Activated CD8-positive, alpha-beta memory T cell treated with anti-CD3 and anti-CD28 coated beads, Interleukin-2, amount 50 U/mL, for 1 hour (primary cell): ENCODE data around the gene MMEL1.
"Not testable (repeated sequence)": the region's sequence is repeated elsewhere in the genome, so short reads cannot be mapped to it uniquely, and the experiment has no call there.

Experiments used
- DNase-seq: peaks from one replicate; pipeline ENCODE4 v3.0.0-alpha.2; 2020; ENCODE audit errors: extremely low read depth

Gene MMEL1

DNA sequence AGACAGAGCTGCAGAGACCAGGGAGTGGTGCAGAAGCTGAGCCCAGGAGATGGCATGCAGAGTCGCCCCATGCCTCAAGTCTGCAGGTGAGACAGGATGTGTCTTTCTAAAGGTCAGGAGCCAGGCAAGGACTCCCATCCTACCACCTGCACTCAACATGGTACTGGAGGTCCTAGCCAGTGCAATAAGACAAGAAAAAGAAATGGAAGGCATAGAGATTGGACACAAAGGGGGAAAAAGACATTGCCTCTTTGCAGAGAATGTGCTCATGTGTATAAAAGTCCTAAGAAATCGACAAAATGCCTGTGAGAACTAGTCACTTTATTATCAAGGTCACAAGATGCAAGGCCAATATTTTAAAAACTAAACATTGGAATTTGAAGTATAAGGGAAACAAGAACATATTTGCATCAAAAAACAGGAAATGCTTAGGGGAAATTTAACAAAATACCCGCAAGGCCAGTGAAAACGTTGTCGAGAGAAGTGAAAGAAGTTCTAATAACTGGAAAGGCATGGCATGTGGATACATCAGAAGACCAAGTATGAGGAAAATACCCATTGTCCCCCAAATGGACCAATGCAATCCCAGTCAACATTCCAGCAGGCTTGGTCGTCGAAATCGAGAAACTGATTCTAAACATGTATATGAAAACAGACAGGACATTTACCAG lies 59.4 kb downstream of the MMEL1 start:
- DNase-seq = no peak

DNA sequence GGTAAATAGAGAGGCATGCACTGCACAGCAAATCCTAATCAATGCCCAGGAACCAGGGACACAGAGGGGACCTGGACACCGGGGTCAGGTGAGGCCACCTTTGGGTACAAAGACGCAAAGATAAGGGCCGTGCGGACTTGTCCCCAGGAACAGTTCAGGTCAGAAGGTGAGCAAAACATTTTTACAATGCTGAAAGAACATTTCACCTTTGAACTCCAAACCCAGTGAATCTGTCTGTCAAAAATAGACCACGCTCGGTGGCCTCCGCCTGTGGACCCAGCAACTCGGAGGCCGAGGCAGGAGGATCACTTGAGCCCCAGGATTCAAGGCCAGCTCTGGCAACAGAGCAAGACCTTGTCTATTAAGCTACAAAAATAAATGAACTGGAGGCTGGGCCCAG lies 61.5 kb downstream of the MMEL1 start:
- no peak for DNase-seq

DNA sequence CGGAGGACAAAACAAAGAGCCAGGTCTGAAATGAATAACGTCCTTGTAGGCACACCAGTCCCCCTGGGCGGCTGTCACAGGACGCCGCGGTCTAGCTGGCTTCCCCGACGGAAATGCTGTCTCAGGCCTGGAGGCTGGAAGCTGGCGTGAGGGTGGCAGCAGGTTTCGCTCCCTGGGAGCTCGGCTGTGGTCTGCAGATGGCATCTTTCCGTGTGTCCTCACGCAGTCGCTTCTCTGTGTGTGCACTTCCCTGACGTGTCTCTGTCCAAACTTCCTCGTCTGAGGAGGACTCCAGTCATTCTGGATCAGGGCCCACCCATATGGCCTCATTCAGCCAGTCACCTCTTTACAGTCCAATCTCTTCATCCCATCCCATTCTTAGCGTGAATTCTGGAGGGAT lies 62.5 kb downstream of the MMEL1 start:
- no peak for DNase-seq

DNA sequence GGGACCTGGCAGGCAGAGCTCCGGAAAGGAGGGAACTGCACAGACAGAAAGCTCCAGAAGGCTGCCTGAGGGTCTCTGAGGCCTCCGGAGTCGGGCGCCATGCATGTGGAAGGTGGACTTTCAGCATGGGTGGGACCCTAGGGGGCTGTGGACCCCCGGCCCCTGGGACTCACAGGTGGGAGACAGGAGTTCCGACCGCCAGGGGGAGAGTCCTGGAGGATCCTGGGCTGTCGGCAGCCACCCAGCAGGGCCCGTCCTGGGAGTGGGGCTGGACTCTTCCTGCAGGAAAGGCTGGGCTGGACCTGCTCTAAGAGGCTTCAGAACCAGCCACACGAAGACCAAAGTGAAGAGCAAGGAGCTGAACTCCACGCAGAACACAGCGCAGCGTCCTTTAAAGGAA lies 63.1 kb downstream of the MMEL1 start:
- DNase-seq = not testable (repeated sequence)

DNA sequence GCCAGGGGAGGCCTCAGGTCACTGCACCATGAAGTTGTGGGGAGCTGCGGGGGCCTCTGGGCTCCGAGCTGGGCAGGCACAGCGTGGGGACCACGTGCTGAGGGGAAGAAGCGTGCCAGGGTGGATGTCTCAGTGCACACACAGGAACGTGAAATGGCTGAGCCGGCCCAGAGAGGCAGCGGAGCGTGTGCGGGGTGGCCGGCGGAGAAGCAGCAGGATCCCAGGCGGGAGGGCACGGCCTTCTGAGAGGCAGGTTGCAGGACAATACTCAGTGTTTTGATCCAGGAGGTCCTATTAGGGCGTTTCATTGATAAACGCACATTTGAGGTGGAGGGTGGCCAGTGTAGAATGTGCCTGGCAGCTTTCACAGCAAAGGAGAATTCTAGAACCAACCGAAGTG lies 63.8 kb downstream of the MMEL1 start:
- no peak for DNase-seq

DNA sequence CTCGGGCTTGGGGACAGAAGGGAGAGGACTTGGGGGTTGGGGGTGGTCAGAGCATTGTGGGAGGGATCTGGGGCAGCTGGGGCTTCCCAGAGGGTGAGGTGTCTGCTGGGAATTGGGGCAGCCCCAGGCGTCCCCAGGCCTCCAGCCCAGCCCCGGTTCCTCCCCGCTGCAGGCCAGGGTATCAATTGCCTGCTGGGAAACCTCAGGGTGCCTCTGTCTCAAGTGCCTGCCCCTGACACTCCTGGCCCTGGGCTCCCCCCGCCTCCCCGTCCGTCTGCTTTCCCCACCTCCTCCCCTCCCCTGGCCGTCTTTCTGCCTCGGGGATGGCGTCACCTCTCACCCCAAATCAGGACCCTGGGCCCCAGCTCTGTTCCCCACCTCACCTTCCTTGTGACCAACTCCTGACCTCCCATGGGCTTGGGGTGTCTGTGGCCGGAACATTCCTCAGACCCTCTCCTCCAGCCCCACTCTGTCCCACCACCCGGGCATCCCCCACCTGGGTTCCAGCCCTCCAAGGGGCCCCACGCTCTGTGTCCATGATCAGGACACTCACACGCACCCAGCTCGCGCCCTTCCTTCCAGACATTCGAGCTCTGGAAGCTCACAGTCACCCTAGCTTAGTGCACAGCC lies 64.5 kb downstream of the MMEL1 start:
- not testable (repeated sequence) for DNase-seq

DNA sequence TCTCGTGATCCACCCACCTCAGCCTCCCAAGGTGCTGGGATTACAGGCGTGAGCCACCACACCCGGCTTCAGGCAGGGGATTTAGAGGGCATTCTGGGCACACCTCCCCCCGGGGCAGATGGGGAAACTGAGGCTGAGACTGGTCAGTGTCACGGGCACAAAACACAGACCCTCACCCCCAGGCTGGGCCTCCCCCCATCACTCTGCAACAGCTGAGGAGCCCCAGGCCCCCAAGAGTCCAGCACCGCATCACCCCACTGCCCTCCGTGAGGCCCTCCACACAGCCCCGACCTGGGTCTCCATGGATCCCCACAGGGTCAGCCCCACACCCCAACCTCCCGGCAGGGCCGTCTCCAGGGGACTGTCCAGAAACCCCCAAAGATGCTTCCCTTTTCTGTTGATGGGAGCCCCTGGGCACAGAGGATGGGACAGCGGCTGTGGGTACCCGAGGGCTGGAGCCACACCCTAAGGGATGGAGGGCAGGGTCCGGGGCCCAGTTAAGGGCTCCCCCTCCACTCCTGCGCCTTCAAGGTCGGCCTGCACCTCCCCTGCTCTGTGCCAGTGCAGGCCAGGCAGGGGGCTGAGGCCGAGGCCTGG lies 65.6 kb downstream of the MMEL1 start:
- no peak for DNase-seq

DNA sequence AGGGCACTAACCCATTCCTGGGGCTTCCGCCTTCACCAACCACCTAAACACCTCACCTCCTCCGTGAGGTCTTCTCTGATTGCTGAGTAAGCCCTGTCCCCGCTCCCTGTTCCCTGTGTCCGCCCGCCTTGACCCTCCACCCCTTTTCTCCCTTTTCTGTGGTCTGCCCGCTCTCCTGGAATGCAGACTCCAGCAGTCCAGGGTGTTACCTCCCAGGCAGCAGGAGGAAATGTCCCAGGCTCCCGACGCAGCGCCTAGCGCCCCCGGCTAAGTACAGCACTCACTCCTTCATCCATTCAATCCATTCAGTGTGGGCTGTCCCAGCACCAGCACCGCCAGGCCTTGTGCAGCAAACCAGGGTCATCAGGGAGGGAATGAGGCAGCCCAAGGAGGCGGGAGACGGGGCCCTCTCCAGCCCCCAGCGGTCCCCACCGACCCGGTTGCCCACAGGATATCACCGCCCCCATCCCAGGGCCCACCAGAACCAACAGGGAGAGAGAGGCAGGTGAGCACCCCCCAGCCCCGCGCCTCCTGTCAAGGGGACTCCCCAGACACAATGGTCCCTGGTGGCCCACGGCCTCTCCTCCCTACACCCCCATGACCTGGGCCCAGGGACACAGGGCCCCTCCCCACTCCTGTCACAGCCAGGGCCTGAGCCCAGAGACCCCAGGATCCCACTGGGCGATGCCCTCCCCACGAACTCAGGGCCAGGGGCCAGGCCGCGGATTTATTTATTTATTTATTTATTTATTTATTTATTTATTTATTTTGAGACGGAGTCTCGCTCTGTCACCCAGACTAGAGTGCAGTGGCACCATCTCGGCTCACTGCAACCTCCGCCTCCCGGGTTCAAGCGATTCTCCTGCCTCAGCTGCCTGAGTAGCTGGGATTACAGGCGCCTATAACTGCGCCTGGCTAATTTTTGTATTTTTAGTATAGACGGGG lies 66.4 kb downstream of the MMEL1 start:
- no peak for DNase-seq

DNA sequence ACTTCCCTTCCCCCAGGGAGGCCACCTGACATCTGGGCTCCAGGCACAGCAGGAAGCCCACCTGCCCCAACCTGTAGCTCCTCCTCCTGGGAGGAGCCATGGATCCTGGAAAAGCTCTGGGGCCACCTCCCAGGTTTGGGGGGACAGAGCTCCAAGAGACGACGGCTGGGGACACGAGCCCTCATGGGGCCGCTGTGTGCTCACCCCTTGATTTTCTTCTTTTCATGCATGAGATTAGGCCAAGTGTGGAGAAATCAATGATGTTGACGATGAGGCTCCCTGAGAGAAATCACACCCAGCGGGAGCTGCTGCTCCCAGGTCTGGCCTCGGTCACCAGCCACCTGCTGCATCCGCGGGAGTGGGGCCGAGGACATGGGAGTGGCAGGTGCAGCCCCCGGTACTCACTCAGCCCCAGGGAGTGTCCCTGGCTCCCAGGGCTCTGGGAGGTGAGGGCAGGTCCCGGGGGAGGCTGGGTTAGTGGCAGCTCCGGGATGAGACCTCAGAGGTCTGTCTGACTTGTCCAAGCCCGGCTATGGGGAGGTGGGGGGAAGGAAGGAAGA lies 67.9 kb downstream of the MMEL1 start:
- DNase-seq = no peak

DNA sequence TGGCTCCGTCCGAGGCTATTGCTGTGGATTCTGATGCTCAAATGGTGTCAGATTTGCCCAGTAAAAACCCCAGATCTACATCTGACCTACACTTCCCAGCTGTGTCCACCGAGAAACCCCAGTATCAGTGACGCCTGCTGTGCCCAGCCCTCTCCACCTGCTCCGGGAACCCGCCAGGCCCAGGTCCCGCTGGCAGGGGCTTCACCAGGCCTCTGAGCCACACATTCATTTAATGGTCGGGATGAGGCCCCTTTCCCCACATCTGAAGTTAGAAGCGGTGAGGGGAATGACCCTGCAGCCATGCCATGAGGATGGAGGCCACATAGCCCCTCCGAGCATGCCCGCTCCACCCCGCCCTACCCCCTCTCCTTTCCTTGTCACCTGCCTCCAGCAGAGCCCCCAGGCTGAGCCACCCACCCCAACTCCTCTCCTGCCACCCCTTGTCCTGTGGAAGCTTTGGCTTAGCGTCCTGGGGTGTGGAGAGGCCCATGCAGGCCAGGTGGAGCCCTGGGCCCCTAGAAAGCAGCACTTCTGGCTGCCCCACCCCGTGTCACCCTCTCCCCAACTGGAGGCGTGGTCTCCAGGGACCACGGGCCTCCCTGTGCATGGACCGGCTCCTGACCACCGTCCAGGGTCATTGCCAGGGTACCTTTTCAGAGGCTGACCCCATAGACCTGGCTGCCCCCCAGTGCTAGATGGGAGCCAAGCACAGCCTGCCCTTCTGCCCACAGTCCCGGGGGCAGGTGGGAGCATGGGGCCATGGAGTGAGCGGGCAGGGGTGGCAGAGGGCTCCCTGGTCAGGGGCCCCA lies 68.6 kb downstream of the MMEL1 start:
- DNase-seq = no peak

DNA sequence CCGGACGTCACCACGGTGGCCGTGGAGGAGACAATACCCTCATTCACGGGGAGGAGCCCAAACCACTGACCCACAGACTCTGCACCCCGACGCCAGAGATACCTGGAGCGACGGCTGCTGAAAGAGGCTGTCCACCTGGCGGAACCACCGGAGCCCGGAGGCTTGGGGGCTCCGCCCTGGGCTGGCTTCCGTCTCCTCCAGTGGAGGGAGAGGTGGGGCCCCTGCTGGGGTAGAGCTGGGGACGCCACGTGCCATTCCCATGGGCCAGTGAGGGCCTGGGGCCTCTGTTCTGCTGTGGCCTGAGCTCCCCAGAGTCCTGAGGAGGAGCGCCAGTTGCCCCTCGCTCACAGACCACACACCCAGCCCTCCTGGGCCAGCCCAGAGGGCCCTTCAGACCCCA lies 69.6 kb downstream of the MMEL1 start:
- DNase-seq = no peak

DNA sequence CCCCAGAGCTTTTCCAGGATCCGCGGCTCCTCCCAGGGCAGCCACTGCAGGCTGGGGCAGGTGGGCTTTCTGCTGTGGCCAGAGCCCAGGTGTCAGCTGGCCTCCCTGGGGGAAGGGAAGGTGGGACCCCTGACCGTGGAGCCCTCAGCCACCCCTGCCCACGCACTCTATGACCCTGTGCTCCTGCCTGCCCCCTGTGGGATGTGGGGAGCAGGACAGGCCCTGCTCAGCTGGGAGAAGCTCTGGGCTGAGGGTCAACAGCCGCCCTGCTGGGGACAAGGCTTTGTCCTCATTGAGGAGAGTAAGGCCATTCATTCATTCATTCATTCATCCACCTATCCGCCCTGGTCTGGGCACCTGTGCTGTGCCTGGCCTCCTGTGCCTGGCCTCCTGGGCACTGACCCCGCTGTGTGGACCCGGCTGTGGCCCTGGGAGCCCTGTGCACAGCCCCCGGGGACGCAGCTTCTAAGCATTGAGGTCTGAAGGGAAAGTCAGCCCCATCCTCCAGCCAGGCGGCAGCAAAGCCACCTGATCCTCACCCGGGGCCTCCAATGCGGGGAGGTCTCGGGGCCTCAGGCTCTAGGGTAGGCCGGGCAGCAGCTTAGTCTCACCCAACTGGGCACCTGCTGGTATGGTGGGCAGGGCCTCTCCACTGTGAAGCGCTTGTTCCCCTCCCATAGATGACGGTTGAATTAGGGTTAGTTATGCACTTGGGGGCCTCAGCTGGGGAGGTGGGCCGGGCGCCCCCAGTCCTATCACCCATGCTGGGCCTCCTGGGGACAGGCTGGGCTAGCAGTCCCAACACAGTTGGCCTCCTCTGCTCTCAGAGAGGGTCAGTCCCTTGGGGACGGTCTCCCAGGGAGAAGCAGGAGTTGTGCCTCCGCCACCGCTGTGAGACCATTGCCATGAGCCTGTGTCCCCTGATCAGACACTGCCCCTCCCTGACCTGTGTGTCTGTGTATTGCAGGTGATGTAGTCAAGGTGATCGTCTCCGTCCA lies 70.6 kb downstream of the MMEL1 start:
- no peak for DNase-seq

DNA sequence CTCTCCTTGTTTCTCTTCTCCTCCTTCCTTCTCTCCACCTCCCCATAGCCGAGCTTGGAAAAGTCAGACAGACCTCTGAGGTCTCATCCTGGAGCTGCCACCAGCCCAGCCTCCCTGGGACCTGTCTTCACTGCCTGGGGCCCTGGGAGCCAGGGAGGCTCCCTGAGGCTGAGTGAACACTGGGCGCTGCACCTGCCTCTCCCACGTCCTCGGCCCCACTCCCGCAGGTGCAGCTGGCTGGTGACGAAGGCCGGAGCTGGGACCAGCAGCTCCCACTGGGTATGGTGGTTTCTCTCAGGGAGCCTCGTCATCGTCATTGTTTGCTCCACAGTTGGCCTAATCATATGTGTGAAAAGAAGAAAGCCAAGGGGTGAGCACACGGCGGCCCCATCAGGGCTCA lies 71.4 kb downstream of the MMEL1 start:
- DNase-seq = no peak

DNA sequence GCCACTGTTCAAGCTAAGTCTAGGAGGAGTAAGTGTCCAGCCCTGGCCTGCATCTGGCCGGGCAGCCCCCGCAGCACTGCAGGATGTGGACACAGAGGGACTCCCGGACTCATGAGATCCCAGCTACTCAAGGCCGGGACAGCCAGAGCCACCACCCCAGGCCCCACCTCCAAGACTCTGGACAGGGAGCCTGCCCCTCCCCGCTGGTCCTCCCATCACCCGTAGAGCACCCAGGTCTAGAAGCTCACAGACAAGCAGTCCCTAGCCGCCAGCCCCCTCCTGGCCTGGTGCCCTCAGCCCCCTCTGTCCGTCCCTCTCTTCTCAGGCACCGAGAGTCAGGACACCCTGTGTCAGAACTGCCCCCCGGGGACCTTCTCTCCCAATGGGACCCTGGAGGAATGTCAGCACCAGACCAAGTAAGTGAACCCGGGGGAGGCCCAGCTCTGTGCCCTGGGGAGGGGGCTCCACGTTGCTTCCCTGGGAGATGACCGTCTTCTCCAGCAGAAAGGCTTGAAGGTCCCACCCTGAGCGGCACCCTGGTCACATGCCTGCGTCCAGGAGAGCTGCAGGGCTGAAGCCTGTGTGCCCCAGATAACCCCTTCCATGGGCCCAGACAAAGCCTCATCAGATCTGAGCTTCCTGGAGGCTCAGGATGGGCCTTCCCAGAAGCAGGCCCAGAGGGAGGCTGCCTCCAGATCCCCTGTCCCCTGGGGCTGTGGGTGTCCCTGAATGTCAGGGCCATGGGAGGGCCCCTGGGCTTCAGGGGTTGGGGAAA lies 72.3 kb downstream of the MMEL1 start:
- no peak for DNase-seq

DNA sequence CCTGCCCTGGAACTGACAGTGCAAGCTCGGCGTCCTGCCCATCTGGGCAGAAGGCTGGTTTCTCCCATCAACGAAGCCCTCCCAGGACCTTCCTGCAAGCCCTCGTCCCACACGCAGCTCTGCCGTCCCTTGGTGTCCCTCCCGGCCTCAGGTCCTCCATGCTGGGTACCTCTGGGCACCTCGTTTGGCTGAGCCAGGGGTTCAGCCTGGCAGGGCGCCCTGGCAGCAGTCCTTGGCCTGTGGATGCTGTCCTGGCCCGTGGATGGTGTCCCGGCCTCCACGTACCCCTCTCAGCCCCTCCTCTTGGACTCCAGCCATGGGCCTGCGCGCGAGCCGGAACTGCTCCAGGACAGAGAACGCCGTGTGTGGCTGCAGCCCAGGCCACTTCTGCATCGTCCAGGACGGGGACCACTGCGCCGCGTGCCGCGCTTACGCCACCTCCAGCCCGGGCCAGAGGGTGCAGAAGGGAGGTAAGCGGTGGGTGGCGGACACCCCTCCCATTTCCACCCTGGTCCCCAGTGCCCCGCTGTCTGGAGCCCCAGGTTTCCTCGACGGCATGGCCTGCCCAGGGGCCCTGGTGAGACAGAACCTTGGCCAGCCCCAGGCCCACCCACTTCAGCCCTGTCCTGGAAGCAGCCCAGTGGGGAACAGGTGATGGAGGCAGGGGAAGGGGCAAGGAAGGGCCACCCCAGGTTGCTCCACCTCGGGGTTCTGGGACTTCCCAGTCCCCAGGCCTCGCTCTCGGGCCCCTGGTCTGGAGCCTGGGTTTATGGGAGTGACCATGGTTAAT lies 73.1 kb downstream of the MMEL1 start:
- no peak for DNase-seq

DNA sequence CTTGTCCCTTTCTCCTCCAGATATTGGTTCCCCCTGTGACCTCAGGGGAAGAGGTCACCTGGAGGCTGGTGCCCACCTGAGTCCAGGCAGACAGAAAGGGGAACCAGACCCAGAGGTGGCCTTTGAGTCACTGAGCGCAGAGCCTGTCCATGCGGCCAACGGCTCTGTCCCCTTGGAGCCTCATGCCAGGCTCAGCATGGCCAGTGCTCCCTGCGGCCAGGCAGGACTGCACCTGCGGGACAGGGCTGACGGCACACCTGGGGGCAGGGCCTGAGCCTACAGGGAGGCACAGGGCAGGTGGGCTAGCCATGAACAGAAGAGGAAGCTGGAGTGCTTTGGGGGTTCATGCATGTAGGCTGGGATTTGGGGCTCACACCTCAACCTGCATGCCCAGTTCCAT lies 74.0 kb downstream of the MMEL1 start:
- no peak for DNase-seq

DNA sequence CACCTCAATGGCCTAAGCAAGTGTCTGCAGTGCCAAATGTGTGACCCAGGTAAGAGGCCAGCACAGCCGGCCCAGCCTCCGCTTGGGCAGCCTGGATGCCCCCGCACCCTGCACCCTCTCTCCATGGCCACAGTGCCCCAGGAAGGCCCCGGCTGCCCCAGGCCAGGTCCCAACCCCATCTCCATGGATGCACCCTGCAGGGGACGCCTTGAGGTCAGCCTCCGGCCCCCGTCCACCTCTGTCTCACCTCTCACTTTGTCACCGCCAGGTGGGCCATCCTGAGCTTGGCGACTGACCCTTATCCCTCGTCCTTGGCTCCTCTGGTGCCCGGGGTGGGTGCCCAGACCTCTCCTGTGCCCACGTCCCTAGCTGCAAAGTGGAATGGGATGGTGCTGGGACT lies 74.4 kb downstream of the MMEL1 start:
- DNase-seq = no peak
